Hematopoietic multipotent progenitor cell (in vitro differentiated cells): ENCODE results near the gene SIL1. TPM values are rescaled to one million over a fixed set of nuclear protein-coding genes. Genes with fewer than 3 reads are reported as not detected.
"Not testable (repeated sequence)": the region's sequence is repeated elsewhere in the genome, so short reads cannot be mapped to it uniquely, and the experiment has no call there.

ENCODE experiments used
- DNase-seq, 3 donors: peaks; one replicate each; pipeline ENCODE4 v3.0.0-alpha.2; 2011 to 2015; ENCODE audit warnings: low read depth in 2 of 3, low spot score in 2 of 3
- total RNA-seq: library from RNA; depleted of rRNA; stranded (reverse); fragments of >200 nt; gene quantifications from one replicate; pipeline ENCODE4 v1.2.3, GENCODE V29; 2012

SIL1 gene
- total RNA-seq, 1 donor, result 105 TPM

DNA sequence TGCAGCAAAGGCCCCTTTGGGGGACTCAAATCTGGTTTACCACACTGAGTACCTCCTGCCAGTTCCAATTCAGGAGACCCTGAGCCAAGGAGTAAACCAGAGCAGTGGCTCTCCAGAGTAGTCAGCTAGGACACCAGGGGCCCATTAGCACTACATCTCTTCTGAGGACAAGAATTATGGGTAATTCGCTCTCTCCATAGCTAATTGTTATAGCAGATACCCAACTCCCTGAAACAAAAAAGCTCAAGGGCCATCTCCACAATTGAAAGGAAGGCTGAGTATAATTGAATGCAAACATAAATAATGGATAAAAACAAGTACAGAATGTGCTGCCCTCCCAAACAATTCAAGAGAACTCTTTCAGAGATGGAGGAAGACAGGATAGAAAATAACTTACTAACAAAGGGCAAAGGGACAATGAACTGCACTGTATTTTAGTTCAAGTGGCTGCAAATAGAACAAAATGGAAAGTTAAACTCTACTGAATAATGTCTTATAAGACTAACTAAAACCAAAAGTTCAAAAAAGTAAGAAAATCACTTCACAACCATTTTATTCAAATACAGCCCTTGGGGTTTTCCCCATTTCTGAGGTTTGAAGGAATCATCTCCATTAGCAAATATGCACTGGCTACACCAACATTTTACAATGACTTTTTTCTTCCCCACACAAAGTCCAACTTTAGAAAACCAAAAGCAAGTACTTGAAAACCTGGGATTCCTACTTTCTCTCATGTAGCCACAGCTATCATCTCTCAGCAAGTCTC lies 118.8 kb downstream of the SIL1 start:
- no peak for DNase-seq

DNA sequence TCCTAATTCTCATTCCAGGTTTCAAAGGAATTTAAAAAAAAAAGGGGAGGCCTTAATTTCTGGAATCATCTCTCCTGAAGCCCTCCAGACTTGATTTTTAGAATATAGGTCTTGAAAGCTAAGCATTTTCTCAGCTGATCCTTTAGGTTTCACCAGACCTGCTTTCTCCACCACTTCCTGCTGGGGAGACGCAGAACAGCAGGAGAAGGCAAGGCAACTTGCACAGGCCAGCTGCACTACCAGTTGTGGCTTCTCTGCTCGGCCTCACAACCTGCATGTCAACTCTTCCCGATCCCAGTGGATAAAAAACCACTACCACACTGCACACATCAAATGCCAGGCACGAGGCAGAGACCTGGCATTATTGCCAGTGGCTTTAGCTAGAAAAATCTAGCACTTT lies 119.8 kb downstream of the SIL1 start:
- peak in 1 of 3 donors; percentile 49 for DNase-seq

DNA sequence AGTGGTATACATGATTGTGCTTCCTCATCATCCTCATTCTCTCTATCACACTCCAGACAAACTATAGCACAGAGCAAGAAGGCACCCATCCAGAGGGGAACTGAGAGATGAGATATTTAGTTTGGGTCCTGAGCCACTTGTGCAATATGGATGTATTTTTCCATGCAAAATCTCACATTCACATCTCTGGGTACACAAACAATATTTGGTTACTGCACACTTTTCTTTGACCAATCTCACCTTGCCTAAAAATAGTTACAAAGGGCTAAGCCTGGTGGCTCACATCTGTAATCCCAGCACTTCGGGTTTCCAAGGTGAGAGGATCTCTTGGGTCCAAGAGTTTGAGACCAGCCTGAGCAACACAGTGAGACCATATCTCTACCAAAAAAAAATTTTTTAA lies 120.3 kb downstream of the SIL1 start:
- DNase-seq, result no peak

DNA sequence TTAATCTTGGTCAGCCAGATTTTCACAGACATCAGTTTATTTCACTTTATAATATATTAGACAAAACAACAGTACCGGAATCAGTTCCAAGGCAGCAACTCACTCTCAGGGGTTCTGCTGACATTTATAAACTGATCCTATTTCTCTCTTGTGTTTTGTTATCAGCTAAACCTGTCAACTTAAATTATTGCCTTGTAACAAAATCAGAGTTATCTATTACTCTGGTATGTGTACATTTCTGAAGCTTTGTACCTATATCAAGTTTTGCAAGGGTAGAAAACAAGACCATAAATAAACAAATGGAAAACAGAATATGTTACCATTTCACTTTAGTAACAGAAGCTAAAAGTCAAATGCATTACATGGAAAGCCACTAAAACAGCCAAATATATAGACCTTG lies 122.1 kb downstream of the SIL1 start:
- no peak for DNase-seq

DNA sequence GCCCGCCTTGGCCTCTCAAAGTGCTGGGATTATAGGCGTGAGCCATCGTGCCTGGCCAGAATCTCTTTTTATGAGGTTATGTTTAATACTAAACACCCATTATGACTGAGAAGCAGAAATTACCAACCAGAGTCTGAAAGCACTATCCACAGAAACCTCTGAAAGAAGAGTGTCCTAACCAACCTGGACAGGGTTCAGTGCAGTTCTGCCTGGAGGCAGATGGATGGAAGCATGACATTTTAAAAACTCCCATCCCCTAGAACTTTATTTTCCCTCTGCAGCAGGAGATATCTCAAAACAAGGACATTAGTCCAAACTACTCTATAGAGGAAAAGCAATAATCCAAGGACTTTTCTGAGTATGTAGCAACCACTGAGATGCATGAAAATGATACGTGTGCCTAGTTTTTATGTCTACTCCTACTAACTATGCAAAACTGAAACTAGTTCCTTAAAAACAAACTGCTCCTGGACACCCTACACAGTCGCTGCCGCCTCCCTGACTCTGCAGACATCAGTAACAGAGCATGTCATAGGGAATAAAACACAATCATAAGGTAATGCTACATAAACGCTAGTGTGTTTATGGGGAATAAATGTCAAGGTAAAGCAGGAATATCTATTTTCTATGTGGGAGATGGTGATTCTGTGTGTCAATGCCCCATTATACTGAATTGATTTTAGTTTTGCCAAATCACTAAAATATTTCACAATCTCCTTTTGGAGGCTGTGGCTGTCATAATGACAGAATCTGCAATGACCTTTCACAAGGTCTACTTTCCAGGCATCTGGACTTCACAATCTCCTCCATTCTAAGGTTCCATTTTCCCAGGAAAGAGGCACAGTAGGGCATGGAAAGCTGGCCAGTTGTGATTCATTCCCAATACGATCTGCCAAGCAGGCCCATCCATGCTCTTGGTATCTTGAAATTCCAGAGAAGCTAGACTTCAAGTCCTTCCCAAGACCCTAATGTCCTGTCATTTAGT lies 122.8 kb downstream of the SIL1 start:
- peak in 2 of 3 donors; percentile 23 to 40 for DNase-seq

GRCh38 chr5:139073956-139074355 lies 124.2 kb downstream of the SIL1 start:
- not testable (repeated sequence) for DNase-seq

- peak in 1 of 3 donors; percentile 28 for DNase-seq
Observed at GRCh38 chr5:139068494-139069151, 129.5 kb downstream of the SIL1 start.

GRCh38 chr5:139068060-139068459 lies 130.1 kb downstream of the SIL1 start:
- no peak for DNase-seq

DNA sequence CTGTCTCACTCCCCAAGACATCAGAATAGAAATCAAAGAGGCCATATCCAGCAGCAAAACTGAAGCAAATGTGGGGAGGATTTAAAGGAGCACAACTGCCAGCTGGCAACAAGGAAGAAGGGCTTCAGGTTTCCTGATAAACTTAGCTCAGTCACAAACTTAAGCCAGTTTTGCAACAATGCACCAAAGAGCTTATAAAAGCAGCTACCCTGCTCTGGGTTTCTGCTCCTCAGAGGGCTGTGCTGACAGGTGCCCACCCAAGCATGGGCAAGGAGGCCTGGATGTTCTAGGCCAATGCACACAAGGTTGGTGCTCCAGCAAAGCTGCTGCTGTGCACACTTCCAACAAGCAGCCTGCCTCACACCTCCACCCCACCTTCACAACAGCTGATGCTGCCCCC lies 132.9 kb downstream of the SIL1 start:
- DNase-seq, result no peak

GRCh38 chr5:139064613-139065012 lies 133.6 kb downstream of the SIL1 start:
- no peak for DNase-seq

DNA sequence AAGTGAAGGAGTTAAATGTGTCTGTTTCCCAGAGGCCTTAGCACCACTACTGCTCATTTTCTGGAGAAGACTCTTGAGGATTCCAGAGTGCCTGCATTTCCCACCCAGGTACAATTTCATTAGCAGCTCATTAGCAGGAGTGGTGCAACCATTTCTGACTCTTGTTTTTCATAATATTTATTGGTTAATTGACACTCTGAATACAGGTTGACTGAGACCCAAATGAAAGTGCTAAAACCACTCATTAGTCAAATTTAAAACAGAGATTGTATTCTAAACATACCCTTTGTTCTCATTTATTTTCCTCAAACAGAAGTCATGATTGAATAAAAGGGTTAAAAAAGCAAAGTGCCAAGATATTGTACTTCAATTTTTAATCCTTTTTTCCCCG lies 134.5 kb downstream of the SIL1 start:
- no peak for DNase-seq

- no peak for DNase-seq
Observed at GRCh38 chr5:139062910-139063663, 135.1 kb downstream of the SIL1 start.

DNA sequence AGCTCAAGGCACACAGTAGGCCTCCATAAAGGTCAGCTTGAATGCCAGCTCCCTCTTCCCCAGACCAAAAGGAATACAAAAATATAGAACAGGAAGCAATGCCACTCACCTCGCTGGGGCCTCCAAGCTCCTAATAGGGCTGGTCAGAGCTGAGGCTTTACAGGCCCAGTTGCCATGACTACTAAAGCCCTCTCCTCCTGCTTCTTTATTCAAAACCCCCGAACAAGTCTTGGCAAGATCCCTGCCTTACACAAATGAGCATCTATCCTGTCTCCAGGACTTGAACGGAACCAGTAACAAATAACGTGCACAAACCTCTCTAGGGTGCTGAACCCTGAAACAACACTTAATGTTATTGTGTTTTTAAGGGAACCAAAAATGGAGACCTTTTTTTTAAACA lies 136.3 kb downstream of the SIL1 start:
- DNase-seq, result no peak

- no peak for DNase-seq
Observed at GRCh38 chr5:139061274-139061673, 136.9 kb downstream of the SIL1 start.

- no peak for DNase-seq
Observed at GRCh38 chr5:139058121-139058520, 140.0 kb downstream of the SIL1 start.

GRCh38 chr5:139057045-139057939 lies 140.9 kb downstream of the SIL1 start:
- DNase-seq, result not testable (repeated sequence)

DNA sequence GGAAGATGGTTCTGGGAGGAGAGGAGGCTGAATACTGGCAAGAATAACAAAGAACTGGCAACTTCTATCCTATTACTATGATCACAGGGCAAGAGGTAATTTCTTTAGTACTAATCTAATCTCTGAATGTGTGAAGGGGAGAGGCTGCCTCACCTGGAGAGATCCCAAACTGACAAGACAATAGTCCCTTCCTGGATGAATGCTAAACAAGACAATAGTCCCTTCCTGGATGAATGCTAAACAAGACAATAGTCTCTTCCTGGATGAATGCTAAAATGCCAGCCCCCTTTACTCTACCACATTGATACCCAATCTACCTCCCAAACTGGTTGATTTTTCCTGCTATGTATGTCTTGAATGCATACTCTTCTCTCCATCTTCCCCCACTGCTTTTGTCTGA lies 145.2 kb downstream of the SIL1 start:
- no peak for DNase-seq

GRCh38 chr5:139051392-139051791 lies 146.8 kb downstream of the SIL1 start:
- DNase-seq, result no peak

GRCh38 chr5:139050432-139050831 lies 147.7 kb downstream of the SIL1 start:
- no peak for DNase-seq
